Colon (tissue), 2 donors: ENCODE data around the gene FLT3.
"Not testable (repeated sequence)": the region's sequence is repeated elsewhere in the genome, so short reads cannot be mapped to it uniquely, and the experiment has no call there.

Experiments used
- FAIRE-seq: peaks from 2 replicates; lab custom pipeline; 2012; peaks lifted over from hg19 to GRCh38; lab: Jason Lieb, UNC
- donor health status: control.
- donor health status: control.

Gene FLT3

DNA sequence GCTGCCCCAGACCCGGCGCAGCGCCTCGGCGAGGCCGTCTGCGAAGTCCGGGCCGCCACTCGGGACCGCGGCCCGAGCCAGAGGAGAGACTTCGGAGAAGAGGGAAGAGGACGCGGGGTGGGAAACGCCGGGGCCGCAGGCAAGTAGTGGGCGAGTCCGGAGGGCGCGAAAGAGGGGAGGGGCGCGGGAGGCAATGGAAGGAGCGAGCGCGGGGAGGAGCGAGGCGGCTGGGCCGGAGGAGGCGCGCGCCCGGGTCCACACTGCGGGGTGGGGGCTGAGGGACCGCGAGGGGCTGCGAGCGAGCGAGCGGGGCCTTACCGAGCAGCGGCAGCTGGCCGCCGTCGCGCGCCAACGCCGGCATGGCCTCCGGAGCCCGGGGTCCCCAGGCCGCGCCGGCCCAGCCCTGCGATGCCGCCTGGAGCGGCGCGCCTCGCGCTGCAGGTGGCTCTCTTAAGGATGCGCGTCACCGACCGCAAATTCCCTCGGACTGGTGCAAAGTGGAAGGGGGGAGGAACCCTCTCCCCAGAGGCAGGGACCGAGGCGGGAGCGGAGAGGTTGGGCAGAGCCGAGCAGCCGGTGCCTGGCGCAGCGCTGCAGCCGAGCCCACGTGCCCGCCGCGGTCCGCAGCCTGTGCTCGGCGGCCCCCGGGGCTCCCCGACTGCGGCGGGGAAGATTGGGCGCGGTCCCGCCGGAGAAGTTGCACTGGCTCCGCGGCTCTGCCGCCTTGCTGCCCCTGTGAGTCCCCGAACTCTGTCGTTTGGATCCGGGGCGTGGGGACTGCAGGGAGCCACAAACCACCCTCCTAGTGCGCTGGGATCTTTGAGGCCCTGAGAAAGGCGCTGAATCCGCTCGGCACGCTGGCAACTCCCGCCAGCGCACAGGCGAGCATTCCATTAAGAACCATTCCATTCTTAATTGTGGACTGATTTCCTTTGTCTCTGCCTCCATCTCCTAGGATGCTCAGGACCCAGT lies at the start of gene FLT3:
TSS of gene FLT3 (minus strand) at position 427 of the 972 bp plus-strand sequence. CDS start at position 361, 66 bp downstream.
- FAIRE-seq: no peak

DNA sequence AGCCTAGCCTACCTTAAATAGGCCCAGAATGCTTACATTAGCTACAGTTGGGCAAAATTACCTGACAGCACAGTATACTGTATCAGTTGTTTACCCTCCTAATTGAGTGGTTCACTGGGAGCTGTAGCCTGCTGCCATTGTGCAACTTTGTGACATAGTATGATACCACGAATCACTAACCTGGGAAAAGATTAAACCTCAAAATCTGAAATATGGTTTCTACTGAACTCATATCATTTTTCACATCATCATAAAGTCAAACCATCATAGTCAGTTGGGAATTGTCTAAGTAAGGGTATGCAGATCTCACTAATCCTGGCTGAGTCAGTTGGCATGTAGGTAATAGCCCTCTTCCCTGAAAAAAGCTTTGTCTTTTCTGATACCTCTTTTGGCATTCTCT lies 47.1 kb upstream of the FLT3 start:
- FAIRE-seq: no peak

DNA sequence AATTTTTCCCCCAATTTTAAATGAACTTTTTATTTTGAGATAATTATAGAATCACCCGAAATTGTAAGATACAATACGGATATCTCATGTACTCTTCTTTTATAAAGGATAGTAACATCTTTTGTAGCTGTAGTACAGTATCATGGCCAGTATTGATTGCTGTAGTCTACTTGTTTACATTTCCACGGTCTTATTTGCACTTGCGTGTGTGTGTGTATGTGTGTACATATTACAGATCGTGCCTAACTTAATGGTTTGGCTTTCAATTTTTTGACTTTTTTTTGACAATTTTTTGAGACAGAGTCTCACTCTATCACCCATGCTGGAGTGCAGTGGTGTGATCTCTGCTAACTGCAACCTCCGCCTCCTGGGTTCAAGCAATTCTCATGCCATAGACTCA lies 44.7 kb upstream of the FLT3 start:
- FAIRE-seq: no peak

DNA sequence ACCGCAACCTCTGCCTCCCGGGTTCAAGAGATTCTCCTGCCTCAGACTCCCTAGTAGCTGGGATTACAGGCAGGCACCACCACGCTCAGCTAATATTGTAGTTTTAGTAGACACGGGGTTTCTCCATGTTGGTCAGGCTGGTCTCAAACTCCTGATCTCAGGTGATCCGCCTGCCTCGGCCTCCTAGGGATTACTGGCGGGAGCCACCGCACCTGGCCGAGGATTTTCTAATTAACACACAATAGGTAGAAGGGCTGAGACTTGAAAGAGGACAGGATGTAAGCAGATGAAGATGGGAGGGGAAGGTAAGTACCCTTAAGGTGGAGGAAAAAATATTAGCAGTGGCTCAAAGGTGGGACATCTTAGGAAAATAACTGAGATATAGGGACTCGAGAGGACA lies 41.2 kb upstream of the FLT3 start:
- not testable (repeated sequence) for FAIRE-seq

DNA sequence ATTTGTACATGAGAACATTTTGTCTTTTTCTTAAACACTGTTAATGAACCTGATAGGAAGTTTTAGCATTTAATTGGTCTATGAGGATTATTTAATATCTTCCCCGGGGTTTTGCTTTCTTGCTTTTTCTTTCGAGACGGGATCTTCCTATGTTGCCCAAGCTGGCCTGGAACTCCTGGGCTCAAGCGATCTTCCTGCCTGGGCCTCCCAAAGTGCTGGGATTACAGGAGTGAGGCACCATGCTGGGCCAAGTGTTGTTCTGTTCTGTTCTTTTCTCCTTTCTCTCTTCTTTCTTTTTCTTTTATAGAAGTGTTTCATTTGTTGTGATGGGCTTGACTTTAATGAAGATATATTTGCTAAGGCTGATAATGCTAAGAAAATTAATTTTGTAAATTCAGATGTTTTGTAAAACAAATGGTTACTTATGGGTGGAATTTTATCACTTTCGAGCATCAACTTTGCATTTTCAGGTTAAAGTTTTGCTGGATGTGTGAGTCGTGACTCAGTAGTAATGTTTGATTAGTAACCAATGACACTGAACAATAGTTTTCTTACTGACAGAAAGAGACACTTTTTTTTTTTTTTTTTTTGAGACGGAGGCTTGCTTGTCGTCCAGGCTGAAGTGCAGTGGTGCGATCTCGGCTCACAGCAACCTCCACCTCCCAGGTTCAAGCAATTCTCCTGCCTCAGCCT lies 40.2 kb upstream of the FLT3 start:
- no peak for FAIRE-seq

DNA sequence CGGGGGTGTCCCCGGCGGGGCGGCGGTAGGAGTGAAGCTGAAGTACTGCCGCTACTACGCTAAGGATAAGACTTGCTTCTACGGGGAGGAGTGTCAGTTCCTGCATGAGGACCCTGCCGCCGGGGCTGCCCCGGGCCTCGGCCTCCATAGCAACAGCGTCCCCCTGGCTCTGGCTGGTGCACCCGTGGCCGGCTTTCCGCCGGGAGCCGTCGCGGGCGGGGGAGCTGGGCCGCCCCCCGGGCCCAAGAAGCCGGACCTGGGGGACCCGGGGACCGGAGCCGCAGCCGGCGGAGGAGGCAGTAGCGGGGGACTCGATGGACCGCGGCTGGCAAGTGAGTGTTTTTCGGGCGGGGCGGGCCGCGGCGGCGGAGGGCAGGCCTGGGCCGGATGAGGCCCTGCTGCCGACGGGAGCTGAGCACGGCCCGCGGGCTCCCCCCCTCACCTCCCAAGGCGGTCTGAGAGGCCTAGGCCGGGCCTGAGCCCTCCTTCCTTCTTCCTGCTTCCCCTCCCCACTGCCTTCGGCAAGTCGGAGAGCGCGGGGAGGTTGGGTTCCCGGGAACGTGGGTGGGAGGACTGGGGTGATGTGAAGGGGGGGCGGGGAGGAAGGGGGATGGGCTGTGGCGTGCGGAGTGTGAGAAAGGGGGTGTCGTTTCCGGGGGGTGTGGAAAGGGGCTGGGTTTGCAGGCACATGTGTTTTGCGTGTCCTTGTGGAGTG lies 38.5 kb upstream of the FLT3 start:
- FAIRE-seq: no peak

DNA sequence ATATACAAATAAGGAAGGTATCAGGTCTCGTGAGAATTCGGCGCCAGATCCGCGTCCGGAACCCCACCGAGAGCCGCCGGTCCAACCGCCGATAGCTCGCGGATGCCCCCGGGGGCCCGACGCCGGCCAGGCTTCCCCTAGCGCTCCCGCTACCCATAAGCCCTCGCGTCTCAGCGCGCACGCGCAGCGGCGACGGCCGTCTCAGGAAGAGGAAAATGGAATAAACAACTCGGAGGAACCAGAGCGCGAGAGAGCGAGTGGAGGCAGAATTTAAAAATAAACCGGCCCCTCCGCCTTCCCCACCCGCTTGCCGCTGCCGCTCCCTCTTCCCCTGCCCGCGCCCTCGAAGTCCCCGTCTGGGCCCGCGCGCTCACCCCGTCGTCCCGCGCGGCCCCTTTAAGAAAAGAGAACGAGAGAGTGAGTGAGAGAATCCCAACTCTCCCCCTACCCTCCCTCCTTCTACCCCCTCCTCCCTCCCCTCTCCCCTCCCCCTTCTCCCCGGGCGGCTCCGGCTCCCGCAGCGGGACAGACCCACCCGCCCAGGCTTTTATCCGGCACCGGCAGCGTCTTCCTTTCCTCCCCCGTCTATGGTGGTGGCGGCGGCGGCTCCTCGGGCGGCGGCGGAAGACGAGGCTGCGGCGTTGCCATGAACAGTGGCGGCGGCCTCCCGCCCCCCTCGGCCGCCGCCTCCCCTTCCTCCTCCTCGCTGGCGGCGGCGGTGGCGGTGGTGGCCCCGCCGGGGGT lies 37.8 kb upstream of the FLT3 start, which contains the start of gene PAN3:
TSS of gene PAN3 (plus strand) at position 534 of the 744 bp plus-strand sequence. CDS start at position 647, 113 bp downstream.
- FAIRE-seq: no peak

DNA sequence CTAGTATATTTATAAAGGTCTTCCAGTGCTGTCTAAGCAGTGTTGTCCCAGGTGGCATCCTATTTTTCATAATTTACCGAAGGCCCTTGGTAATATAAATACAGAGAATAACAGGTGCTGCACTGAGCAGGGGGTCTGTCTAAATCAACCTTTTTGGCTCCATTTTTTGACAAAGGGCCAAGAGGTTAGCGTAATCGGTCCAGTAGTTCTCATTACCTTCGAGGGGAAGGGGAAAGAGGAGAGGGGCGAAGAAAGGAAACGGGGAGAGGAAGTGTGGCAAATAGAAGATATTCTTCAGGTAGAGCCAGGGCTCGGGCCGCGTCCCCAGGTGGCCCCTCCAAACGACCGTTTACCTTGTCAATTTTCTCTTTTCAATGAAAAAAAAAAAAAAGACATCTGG lies 37.2 kb upstream of the FLT3 start:
- FAIRE-seq: no peak

DNA sequence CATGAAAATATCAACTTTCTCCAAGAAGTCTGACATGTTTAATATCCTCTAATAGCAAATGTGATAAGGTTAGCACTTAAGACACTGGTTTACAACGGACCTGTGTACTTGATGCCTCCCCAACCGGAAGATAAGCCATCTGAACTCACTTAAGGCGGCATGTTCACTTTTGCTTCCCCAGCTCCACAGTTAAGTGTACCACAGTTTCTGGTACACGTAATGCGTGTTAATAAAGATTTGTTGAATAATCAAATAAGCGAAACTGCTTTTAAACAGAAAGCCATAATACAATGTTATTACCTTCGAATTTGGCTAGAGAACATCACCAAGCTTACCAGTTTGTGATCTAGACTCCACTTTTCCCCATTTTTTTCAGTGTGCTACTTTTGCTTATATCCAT lies 36.5 kb upstream of the FLT3 start:
- FAIRE-seq: no peak

DNA sequence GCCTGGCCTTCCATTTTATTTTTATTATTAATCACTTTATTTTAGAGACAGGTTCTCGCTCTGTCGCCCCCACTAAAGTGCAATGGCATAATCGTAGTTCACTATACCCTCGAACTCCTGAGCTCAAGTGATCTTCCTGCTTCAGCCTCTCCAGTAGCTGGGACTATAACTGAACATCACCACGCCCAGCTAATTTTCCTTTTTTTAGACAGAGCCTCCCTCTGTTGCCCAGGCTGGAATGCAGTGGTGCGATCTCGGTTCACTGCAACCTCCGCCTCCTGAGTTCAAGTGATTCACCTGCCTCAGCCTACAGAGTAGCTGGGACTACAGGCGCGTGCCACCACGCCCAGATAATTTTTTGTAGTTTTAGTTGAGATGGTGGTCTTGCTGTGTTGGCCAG lies 31.3 kb upstream of the FLT3 start:
- no peak for FAIRE-seq

DNA sequence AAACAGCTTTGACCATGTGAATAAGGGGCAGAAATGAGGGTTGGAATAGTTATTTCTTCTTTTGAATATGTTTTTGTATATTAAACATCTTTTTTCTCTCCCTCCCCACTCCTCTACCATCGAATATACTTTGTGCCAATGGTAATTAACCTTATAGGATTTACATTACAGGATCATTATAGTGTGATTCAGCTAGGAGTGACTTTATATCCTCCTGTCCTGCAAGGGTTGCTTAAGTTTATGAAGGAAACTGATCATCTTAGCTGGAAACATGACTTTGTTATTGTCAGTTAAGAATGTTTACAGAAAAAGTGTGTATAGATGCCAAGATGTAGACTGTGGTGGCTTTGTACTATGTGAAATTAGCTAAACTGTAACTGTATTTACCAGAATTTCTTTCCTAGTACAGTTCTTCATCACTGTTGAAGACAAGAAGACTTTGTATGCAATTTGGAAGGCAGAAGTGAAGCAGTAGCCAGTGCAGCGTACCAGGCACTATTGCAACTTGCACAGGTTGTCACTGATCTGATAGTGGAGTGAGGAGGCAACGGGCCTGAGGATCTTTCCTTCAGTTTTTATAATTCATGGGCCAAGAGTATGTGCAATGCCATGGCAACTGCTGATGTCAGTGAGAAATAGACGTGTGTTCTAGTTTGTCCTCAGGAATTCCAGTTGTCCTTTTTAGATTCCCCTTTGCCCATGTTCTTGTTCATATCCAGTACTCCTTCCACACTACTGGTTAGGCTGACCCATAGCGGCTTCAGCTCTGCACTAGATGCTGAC lies 29.7 kb upstream of the FLT3 start:
- FAIRE-seq: no peak

DNA sequence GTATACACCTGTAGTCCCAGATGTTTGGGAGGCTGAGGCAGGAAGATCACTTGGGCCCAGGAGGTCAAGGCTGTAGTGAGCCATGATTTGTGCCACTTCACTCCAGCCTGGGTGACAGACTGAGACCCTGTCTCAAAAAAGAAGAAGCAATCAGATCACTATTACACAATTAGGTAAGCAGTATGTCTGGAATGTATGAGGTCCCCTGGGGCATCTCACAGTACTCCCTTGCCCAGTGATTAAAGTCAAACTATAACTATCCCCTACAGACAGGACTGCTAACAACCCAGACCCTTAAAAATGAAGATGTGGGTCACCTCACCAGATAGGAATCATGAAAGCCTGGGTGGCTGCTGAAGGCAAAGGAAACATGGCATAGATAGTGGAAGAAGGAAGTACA lies 28.6 kb upstream of the FLT3 start:
- FAIRE-seq: no peak

DNA sequence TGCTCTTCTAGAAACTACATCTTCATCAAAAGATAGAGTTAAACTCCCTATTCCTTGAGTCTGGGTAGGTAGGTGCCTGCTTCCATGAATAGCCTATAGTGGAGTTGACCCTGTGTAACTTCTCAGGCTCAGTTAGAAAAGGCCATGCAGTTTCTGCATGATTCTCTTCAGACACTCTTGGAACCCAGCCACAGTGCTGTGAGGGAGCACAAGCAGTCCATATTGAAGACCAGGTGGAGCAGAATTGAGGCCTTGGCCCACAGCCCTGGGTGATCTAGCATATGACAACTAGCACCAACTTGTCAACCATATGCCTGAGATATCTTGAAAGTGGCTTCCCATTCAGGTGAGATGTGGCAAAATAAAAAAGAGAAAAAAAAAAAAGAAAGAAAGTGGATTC lies 27.7 kb upstream of the FLT3 start:
- no peak for FAIRE-seq

DNA sequence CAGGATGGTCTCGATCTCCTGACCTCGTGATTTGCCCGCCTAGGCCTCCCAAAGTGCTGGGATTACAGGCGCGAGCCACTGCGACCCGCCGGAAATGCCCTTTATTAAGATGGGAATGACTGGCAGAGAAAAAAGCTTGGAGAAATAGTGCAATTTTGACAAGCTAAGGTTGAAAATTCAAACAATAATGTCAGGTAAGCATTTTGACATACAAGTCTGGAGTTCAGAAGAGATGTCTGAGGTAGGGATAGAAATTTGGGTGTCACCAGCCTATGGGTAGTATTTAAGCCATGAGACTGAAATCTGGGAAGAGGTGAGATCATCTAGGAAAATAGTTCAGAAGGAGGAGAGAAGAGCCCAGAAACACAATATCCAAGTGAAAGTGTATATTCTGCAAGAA lies 20.8 kb upstream of the FLT3 start:
- FAIRE-seq: no peak

DNA sequence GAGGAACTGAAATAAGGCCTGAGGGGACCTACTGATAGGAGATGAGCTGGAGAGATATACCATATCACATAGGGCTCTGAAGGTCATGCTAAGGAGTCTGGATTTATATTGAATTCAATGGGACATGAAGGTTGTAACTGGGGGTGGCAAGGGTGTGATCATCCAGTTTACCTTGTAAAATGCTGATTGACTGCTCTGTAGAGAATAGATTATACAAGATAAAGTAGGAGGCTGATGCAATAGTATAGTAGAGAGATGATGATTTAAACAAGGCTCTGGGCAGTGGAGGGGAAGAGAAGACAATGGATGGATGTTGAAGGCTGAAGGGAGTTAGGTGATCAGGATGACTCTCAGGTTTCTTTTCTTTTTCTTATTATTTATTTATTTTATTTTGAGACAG lies 19.9 kb upstream of the FLT3 start:
- FAIRE-seq: no peak

DNA sequence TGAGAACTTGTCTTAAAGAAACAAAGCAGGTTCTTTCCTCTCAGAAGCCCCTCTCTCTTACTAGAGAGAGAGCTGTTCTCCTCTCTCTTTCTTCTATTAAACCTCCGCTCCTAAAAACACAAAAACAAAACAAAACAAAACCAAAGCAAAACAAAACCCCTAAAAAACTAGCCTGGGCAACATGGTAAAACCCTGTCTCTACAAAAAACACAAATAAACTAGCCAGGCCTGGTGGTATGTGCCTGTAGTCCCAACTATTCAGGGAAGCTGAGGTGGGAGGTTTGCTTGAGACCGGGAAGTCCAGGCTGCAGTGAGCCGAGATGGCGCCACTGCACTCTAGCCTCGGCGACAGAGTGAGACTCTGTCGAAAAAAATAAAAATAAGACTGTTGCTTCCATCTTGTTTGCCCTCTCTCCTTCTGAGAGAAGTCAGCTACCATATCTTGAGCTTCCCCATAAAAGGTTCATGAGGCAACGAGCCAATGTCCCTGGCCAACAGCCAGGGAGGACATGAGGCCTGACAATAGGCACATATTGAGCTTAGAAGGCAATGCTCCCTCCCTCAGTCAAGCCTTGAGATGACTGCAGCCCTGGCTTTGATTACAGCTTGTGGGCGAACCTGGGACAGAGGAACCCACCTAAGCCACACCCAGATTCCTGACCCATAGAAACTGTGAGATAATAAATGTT lies 17.5 kb upstream of the FLT3 start:
- no peak for FAIRE-seq

DNA sequence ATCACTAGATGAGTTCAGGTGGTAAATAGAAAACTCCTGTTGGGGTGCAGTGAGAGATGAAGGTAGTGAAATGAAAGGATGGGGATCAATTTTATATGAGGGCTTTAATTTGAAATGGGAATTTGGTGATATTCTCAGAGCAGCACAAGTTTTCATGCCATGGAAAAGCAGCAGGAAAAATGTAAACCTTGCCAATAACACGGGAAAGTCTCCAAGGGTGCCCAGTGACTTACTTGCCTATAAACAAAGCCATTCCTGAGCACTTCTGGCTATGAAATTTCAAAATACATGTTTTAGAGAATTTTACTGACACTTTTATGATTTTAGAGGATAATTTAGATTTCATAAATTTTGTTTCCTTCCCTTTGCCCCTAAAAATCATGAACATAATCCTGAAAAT lies 16.4 kb upstream of the FLT3 start:
- no peak for FAIRE-seq

DNA sequence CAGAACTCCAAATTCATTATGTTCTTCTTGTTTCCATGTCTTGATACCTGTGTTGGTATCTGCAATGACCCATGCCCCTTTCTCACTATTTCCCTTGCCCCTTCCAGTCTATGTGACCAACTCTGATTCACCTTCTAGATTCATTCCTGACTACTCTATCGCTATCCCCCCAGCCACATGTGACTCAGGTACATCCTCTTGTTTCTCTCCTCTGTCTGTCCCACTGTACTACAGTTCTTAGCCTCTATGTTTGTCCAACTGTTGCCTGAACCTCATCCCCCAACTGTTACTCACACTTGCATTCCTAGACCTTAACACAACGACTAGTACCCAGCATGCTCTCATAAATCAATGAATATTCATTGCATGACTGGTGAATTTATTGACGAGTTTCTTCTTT lies 10.0 kb upstream of the FLT3 start:
- no peak for FAIRE-seq

DNA sequence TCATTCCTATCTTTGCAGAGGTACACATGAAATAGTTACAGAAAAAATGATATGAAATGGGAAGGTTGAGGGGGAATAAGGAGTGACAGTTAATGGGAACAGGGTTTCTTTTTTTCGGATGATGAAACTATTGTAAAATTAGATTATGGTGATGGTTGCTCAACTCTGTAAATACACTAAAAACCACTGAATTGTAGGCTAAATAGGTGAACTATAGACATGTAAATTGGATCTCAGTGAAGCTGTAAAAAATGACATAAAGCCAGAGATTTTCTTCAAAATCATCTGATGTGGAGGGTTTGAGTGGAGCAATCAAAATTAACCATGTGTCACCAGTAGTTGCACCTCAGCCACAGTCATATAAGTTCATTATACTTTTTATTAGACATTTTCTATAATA lies 6.6 kb upstream of the FLT3 start:
- no peak for FAIRE-seq

DNA sequence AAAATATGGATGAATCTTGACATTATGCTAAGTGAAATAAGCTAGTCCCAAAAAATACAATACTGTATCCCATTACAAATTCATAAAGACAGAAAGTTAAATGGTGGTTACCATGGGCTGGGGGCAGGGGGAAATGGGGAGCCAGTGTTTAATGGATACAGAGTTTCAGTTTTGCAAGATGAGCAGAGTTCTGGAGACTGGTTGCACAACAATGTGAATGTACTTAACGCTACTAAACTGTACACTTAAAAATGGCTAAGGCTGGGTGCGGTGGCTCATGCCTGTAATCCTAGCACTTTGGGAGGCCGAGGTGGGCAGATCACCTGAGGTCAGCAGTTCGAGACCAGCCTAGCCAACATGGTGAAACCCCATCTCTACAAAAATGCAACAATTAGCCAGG lies 1.5 kb upstream of the FLT3 start:
- not testable (repeated sequence) for FAIRE-seq
